ENCODE results near the gene ERF. TPM values are rescaled to one million over a fixed set of nuclear protein-coding genes. Genes with fewer than 3 reads are reported as not detected.
A peak's percentile ranks its signal among the peaks of the same experiment; 100 is the strongest.

The ERF gene
- total RNA-seq, 1 donor = 30.4 TPM

GRCh38 chr19:42279902-42280814 is 25.2 kb upstream of the ERF start:
- DNase-seq (ENCODE audit: low read depth) = peak; percentile 95
- peak overlapping the region; percentile 76 for H3K4me3 ChIP-seq (ENCODE audit: low read depth, low read length)
- TF ChIP-seq CTCF (IDR thresholded peaks at IDR 0.05; ENCODE audit: insufficient read depth, low read length) = peak; percentile 82

DNA sequence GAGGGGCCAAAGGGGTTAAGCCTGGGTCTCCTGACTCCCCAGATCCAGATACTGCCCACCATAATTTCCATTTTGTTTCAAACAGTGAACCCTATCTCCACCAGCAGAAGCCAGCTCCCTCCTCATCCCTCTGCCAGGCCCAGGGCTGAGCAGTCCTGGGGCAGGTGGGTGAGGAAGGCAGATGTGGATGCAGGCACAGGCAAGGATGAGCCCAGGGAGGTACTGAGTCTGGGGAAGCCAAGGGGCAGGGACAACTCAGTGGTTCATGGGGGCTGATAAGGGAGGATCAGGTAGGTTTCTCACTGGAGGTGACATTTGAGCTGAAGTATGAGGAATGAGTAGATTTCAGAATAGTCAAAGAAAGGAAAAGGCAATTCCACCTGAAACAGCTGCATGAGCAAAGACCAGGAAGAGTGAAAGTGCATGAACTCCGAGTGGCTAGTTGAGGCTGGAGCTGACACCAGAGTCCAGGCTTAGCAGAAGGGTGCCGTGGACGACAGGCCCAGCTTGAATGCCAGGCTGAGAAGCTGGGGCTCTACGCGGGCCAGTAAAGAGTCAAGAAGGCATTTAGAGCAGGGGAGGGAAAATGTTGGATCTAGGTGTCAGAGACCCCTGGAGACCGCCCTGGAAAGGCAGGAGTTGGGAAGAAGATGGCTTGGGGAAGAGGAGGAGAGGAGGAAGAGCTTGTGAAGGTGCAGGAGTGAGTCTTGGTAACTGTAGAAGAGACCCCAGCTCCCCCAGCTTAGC is 24.4 kb upstream of the ERF start:
- DNase-seq (ENCODE audit: low read depth) = no peak
- peak overlapping the region; percentile 76 for H3K4me3 ChIP-seq (ENCODE audit: low read depth, low read length)
- no peak for TF ChIP-seq CTCF (IDR thresholded peaks at IDR 0.05; ENCODE audit: insufficient read depth, low read length)

GRCh38 chr19:42278452-42279154 is 23.7 kb upstream of the ERF start:
- no peak overlapping the region for H3K4me3 ChIP-seq (ENCODE audit: low read depth, low read length)
- DNase-seq (ENCODE audit: low read depth) = no peak
- TF ChIP-seq CTCF (IDR thresholded peaks at IDR 0.05; ENCODE audit: insufficient read depth, low read length) = no peak

- peak; percentile 50 for DNase-seq (ENCODE audit: low read depth)
- no peak overlapping the region for H3K4me3 ChIP-seq (ENCODE audit: low read depth, low read length)
- no peak for TF ChIP-seq CTCF (IDR thresholded peaks at IDR 0.05; ENCODE audit: insufficient read depth, low read length)
These were observed 23.0 kb upstream of the ERF start for GRCh38 chr19:42277821-42278451.

GRCh38 chr19:42276821-42277220 is 21.9 kb upstream of the ERF start:
- no peak for DNase-seq (ENCODE audit: low read depth)
- no peak overlapping the region for H3K4me3 ChIP-seq (ENCODE audit: low read depth, low read length)
- no peak for TF ChIP-seq CTCF (IDR thresholded peaks at IDR 0.05; ENCODE audit: insufficient read depth, low read length)

DNA sequence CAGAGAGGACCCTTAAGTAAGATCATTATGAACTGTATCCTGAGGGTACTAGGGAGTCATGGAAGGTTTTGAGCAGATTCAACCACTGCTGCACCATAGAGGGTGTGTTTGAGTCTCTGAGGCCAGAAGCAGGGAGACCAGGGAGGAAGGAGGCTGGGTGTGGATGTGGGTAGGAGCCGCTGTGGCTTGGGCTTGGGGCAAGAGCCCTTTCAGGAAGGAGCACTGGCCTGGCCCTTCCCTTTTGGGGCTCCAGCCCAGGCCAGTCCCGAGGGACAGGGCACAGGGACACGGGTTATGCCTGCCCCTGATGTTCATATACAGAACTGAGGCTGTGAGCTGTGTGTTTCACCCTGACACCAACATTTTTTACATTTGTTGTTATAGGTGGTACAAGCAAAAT is 21.4 kb upstream of the ERF start:
- no peak for TF ChIP-seq CTCF (IDR thresholded peaks at IDR 0.05; ENCODE audit: insufficient read depth, low read length)
- H3K4me3 ChIP-seq (ENCODE audit: low read depth, low read length) = no peak overlapping the region
- DNase-seq (ENCODE audit: low read depth) = no peak
